ENCODE results near the gene CD22.

Gene CD22

GRCh38 chr19:35314031-35314430 is 15.0 kb upstream of the CD22 start:
- DNase-seq (ENCODE audit: low read depth), result no peak

GRCh38 chr19:35314858-35315470 is 14.0 kb upstream of the CD22 start:
- DNase-seq (ENCODE audit: low read depth), result no peak

GRCh38 chr19:35315883-35316282 is 13.1 kb upstream of the CD22 start:
- no peak for DNase-seq (ENCODE audit: low read depth)

- DNase-seq (ENCODE audit: low read depth), result no peak
Observed at GRCh38 chr19:35316560-35316959, 12.4 kb upstream of the CD22 start.

- no peak for DNase-seq (ENCODE audit: low read depth)
Observed at GRCh38 chr19:35317464-35318043, 11.4 kb upstream of the CD22 start.

GRCh38 chr19:35318679-35319448 is 10.1 kb upstream of the CD22 start:
- DNase-seq (ENCODE audit: low read depth), result no peak

GRCh38 chr19:35320065-35320713 is 8.8 kb upstream of the CD22 start:
- no peak for DNase-seq (ENCODE audit: low read depth)

GRCh38 chr19:35321291-35321690 is 7.7 kb upstream of the CD22 start:
- DNase-seq (ENCODE audit: low read depth), result no peak

GRCh38 chr19:35322014-35322413 is 7.0 kb upstream of the CD22 start:
- no peak for DNase-seq (ENCODE audit: low read depth)

GRCh38 chr19:35327642-35328041 is 1.3 kb upstream of the CD22 start:
- DNase-seq (ENCODE audit: low read depth), result no peak

- DNase-seq (ENCODE audit: low read depth), result no peak
Observed at GRCh38 chr19:35329323-35329722, 336 bp downstream of the CD22 start.

GRCh38 chr19:35330475-35330874 is 1.5 kb downstream of the CD22 start:
- DNase-seq (ENCODE audit: low read depth), result no peak

GRCh38 chr19:35331551-35332214 is 2.7 kb downstream of the CD22 start:
- DNase-seq (ENCODE audit: low read depth), result no peak

GRCh38 chr19:35332817-35333216 is 3.8 kb downstream of the CD22 start:
- no peak for DNase-seq (ENCODE audit: low read depth)

- no peak for DNase-seq (ENCODE audit: low read depth)
Observed at GRCh38 chr19:35334144-35334753, 5.3 kb downstream of the CD22 start.

- no peak for DNase-seq (ENCODE audit: low read depth)
Observed at GRCh38 chr19:35336166-35336955, 7.4 kb downstream of the CD22 start.

GRCh38 chr19:35337097-35337983 is 8.4 kb downstream of the CD22 start:
- no peak for DNase-seq (ENCODE audit: low read depth)

- DNase-seq (ENCODE audit: low read depth), result no peak
Observed at GRCh38 chr19:35337984-35338296, 9.0 kb downstream of the CD22 start.

GRCh38 chr19:35340431-35340830 is 11.4 kb downstream of the CD22 start:
- no peak for DNase-seq (ENCODE audit: low read depth)

- DNase-seq (ENCODE audit: low read depth), result no peak
Observed at GRCh38 chr19:35341006-35341405, 12.0 kb downstream of the CD22 start.

Data from T-helper 22 cell (primary cell).